HEK293 (cell line): Measurements from ENCODE around the gene IGSF21.

Experiments
- ATF2 ChIP-seq: fragments of 450-650 bp; formaldehyde crosslinking; IDR thresholded peaks from 2 replicates; pipeline ENCODE4 v1.5.1; 2016; ENCODE audit warnings: missing biosample characterization, missing genetic modification characterization, low read depth
- CTCF ChIP-seq: fragments of 450-650 bp; formaldehyde crosslinking; IDR thresholded peaks from 2 replicates; pipeline ENCODE4 v1.5.1; 2016; ENCODE audit warnings: missing biosample characterization, missing genetic modification characterization
- KLF7 ChIP-seq: fragments of 450-650 bp; formaldehyde crosslinking; IDR thresholded peaks from 2 replicates; pipeline ENCODE4 v1.5.1; 2016; ENCODE audit warnings: missing biosample characterization, missing genetic modification characterization, borderline replicate concordance
- RBAK ChIP-seq: fragments of 450-650 bp; formaldehyde crosslinking; IDR thresholded peaks from 2 replicates; pipeline ENCODE4 v1.5.1; 2016; ENCODE audit warnings: missing biosample characterization, missing genetic modification characterization
- REST ChIP-seq: fragments of 450-650 bp; formaldehyde crosslinking; IDR thresholded peaks from 2 replicates; pipeline ENCODE4 v1.5.1; 2016; ENCODE audit warnings: missing biosample characterization, missing genetic modification characterization
- YY1 ChIP-seq: fragments of 450-650 bp; formaldehyde crosslinking; IDR thresholded peaks from 2 replicates; pipeline ENCODE4 v1.5.1; 2018; ENCODE audit warnings: missing biosample characterization, missing genetic modification characterization
- ZNF341 ChIP-seq: fragments of 450-650 bp; formaldehyde crosslinking; IDR thresholded peaks from 2 replicates; pipeline ENCODE4; 2016; ENCODE audit warnings: low read depth, missing biosample characterization, missing genetic modification characterization
- ZNF473 ChIP-seq: fragments of 450-650 bp; formaldehyde crosslinking; IDR thresholded peaks from 2 replicates; pipeline ENCODE4 v1.5.1; 2017; ENCODE audit warnings: missing biosample characterization, missing genetic modification characterization
- ZNF677 ChIP-seq: fragments of 450-650 bp; IDR thresholded peaks from 2 replicates; pipeline ENCODE4 v1.5.0; 2018; ENCODE audit warnings: missing biosample characterization, mild to moderate bottlenecking, missing genetic modification characterization, moderate library complexity
- ZNF792 ChIP-seq: fragments of 450-650 bp; formaldehyde crosslinking; IDR thresholded peaks from 2 replicates; pipeline ENCODE4 v1.5.1; 2016; ENCODE audit warnings: missing biosample characterization, missing genetic modification characterization

GRCh38 chr1:18261891-18262290, 154.3 kb downstream of the IGSF21 start:
- no peak for TF ChIP-seq ZNF792 (tag by site-specific recombination)
- no peak for TF ChIP-seq KLF7 (tag by site-specific recombination)
- no peak for TF ChIP-seq YY1
- no peak for TF ChIP-seq RBAK
- no peak for TF ChIP-seq REST
- TF ChIP-seq ZNF473 (tag by site-specific recombination) = no peak
- TF ChIP-seq ATF2 (tag by site-specific recombination) = no peak
- no peak for TF ChIP-seq ZNF677
- TF ChIP-seq CTCF (tag by site-specific recombination) = no peak
- TF ChIP-seq ZNF341 (tag by site-specific recombination) = no peak
